Measurements from ENCODE around the gene HAUS8.

The HAUS8 gene

DNA sequence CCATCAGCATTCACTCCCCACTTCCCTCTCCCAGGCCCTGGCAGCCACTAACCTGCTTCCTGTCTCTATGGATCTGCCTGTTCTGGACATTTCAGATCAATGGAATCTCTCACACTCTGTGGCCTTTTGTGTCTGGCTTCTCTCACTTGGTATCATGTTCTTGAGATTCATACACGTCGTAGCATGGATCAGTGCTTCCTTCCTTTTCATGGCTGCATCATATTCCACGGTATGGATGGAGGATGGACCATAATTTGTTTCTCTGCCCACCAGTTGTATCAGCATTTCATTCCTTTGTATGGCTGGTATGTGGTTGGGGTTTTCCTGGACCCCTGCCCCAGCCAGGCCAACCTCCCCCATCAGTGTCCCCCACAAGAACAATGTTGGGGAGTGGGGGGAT is 36.5 kb upstream of the HAUS8 start:
- no peaks in the 10 kb centered on the region for H3K9me2 ChIP-seq (replicated peaks; ENCODE audit: control insufficient read depth, low read length)
- no peak for TF ChIP-seq EZH2phosphoT487 (IDR thresholded peaks at IDR 0.05; ENCODE audit: borderline replicate concordance, low read length)
- TF ChIP-seq, protein P1, sequence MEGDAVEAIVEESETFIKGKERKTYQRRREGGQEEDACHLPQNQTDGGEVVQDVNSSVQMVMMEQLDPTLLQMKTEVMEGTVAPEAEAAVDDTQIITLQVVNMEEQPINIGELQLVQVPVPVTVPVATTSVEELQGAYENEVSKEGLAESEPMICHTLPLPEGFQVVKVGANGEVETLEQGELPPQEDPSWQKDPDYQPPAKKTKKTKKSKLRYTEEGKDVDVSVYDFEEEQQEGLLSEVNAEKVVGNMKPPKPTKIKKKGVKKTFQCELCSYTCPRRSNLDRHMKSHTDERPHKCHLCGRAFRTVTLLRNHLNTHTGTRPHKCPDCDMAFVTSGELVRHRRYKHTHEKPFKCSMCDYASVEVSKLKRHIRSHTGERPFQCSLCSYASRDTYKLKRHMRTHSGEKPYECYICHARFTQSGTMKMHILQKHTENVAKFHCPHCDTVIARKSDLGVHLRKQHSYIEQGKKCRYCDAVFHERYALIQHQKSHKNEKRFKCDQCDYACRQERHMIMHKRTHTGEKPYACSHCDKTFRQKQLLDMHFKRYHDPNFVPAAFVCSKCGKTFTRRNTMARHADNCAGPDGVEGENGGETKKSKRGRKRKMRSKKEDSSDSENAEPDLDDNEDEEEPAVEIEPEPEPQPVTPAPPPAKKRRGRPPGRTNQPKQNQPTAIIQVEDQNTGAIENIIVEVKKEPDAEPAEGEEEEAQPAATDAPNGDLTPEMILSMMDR (IDR thresholded peaks at IDR 0.05; ENCODE audit: low read depth, low read length, poor library complexity, severe bottlenecking): no peak
- H3K79me2 ChIP-seq (ENCODE audit: control insufficient read depth, low read length): peaks cover 86% of the 10 kb centered on the region
- H3K27ac ChIP-seq (ENCODE audit: low read depth, low read length): no peak overlapping the region
- H3K9me3 ChIP-seq (ENCODE audit: control insufficient read depth, insufficient read depth, low read length): no peaks in the 10 kb centered on the region
- no peak overlapping the region for H3K4me3 ChIP-seq (ENCODE audit: low read length)
- H3K4me2 ChIP-seq (ENCODE audit: low read length): no peak overlapping the region
- peaks cover 48% of the 10 kb centered on the region for H3K36me3 ChIP-seq (ENCODE audit: control insufficient read depth, low read length)
- no peaks in the 10 kb centered on the region; the same call in 1 of the 2 replicates for H3F3A ChIP-seq (ENCODE audit: control insufficient read depth, insufficient read depth)
- no peaks in the 10 kb centered on the region; the same call in 1 of the 2 replicates for H4K20me1 ChIP-seq (ENCODE audit: control insufficient read depth, insufficient read depth, low read depth, low read length)
- no peaks in the 10 kb centered on the region for H3K27me3 ChIP-seq (ENCODE audit: control insufficient read depth, low read length)
- H3K4me1 ChIP-seq (ENCODE audit: control insufficient read depth, low read length): peaks cover 51% of the 10 kb centered on the region

DNA sequence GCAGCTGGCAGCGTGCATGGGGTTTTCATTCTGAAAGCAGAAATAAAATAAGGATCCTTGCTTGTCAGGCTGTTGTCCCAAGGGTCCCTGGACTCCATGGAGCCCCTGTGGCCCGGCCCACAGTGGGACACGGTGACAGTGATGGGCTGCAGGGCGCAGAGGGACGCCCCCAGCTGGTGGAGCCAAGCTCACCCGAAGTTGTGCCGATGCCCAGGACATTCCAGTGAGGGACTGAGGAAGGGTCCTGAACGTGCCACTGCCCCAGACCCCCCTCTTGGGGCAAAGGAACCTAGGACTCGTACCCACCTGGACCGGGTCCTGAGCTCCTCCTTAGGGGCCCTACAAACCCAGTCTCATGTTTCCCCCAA is 35.3 kb upstream of the HAUS8 start:
- H3K79me2 ChIP-seq (ENCODE audit: control insufficient read depth, low read length): peaks cover 86% of the 10 kb centered on the region

DNA sequence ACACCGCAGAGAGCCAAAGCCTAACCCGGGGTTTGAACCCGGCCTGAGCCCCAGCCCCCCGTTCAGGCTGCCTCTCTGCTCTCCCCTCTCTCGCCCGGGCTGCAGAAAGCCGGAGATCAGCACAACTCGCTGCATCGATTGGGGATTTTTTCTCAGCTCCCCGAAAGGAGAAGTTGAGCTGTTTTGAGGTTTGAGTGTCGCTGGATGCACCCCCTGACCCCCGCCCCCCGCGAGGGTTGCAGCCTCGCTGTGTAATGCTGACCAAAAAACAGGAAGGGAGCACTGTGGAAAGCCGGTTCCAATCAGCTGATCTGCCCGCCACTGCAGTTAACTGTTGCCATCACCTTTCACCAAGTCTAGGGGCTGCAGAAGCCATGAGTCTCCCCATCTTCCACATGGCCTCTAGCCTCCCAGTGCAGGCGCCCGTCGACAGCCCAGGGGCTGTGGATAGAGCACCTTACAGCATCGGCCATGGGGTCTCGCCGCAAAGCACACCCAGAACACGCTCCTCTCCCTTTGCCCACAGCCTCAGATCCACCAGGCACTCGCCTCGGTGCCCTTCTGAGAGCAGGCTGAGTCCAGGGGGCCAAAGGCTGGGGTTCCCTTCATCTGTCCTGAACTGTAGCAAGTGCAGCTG is 34.8 kb upstream of the HAUS8 start:
- Histone ChIP-seq H3F3A (ENCODE audit: control insufficient read depth, insufficient read depth) (no peaks in the 10 kb centered on the region; the same call in 1 of the 2 replicates), H4K20me1 (ENCODE audit: control insufficient read depth, insufficient read depth, low read depth, low read length) (no peaks in the 10 kb centered on the region; the same call in 1 of the 2 replicates), H3K27ac (ENCODE audit: low read depth, low read length) (peak overlapping the region; percentile 71), H3K27me3 (ENCODE audit: control insufficient read depth, low read length) (no peaks in the 10 kb centered on the region), H3K9me2 (replicated peaks; ENCODE audit: control insufficient read depth, low read length) (no peaks in the 10 kb centered on the region), H3K4me2 (ENCODE audit: low read length) (peak overlapping the region; percentile 76), H3K4me3 (ENCODE audit: low read length) (peak overlapping the region; percentile 49), H3K9me3 (ENCODE audit: control insufficient read depth, insufficient read depth, low read length) (no peaks in the 10 kb centered on the region), H3K4me1 (ENCODE audit: control insufficient read depth, low read length) (peaks cover 57% of the 10 kb centered on the region), H3K79me2 (ENCODE audit: control insufficient read depth, low read length) (peaks cover 88% of the 10 kb centered on the region), H3K36me3 (ENCODE audit: control insufficient read depth, low read length) (peaks cover 53% of the 10 kb centered on the region)
- TF ChIP-seq, protein P1 (IDR thresholded peaks at IDR 0.05; ENCODE audit: low read depth, low read length, poor library complexity, severe bottlenecking): no peak

More for the DNA sequence above, 35.3 kb upstream of the HAUS8 start:
- Histone ChIP-seq H3F3A (ENCODE audit: control insufficient read depth, insufficient read depth) (no peaks in the 10 kb centered on the region; the same call in 1 of the 2 replicates), H3K36me3 (ENCODE audit: control insufficient read depth, low read length) (peaks cover 51% of the 10 kb centered on the region), H3K9me2 (replicated peaks; ENCODE audit: control insufficient read depth, low read length) (no peaks in the 10 kb centered on the region), H3K9me3 (ENCODE audit: control insufficient read depth, insufficient read depth, low read length) (no peaks in the 10 kb centered on the region), H3K27ac (ENCODE audit: low read depth, low read length) (peak overlapping the region; percentile 71), H3K4me3 (ENCODE audit: low read length) (peak overlapping the region; percentile 49), H3K27me3 (ENCODE audit: control insufficient read depth, low read length) (no peaks in the 10 kb centered on the region), H4K20me1 (ENCODE audit: control insufficient read depth, insufficient read depth, low read depth, low read length) (no peaks in the 10 kb centered on the region; the same call in 1 of the 2 replicates), H3K4me2 (ENCODE audit: low read length) (peak overlapping the region; percentile 76), H3K4me1 (ENCODE audit: control insufficient read depth, low read length) (peaks cover 52% of the 10 kb centered on the region)
- TF ChIP-seq EZH2phosphoT487 (IDR thresholded peaks at IDR 0.05; ENCODE audit: borderline replicate concordance, low read length): no peak
- TF ChIP-seq, protein P1 (IDR thresholded peaks at IDR 0.05; ENCODE audit: low read depth, low read length, poor library complexity, severe bottlenecking): no peak
